CD4-positive, alpha-beta memory T cell (primary cell): ENCODE data around the gene TEX44. TPM values are rescaled to one million over a fixed set of nuclear protein-coding genes. Genes with fewer than 3 reads are reported as not detected.

Experiments
- CTCF ChIA-PET: fragments of 350-600 bp; sonication (Branson Sonifier 250); formaldehyde crosslinking; loops from one replicate; lab custom pipeline; 2021; ENCODE audit warnings: inconsistent platforms; ENCODE audit not compliant: partially characterized antibody; lab: Charles Lee
- POLR2A ChIA-PET: fragments of 350-600 bp; sonication (Branson Sonifier 250); formaldehyde crosslinking; loops from one replicate; lab custom pipeline; 2021; ENCODE audit not compliant: partially characterized antibody; lab: Charles Lee
- DNase-seq, 5 donors: peaks; one replicate each; pipeline versions ENCODE4 v3.0.0 to v3.0.0-alpha.2; 2020 to 2022; ENCODE audit warnings: mixed read lengths in 1 of 5
- H3K27ac ChIP-seq: one replicate; pipeline ENCODE4 v1.7.0; 2013; ENCODE audit warnings: low read depth, low read length
- H3K27me3 ChIP-seq: 2 replicates; pipeline ENCODE4 v1.7.0; 2013; ENCODE audit warnings: mild to moderate bottlenecking, low read length, moderate library complexity; ENCODE audit not compliant: insufficient read depth
- H3K36me3 ChIP-seq: 2 replicates; pipeline ENCODE4 v1.7.0; 2013; ENCODE audit warnings: mild to moderate bottlenecking, low read length, moderate library complexity; ENCODE audit not compliant: insufficient read depth
- H3K4me1 ChIP-seq: 2 replicates; pipeline ENCODE4 v1.7.0; 2013; ENCODE audit warnings: mild to moderate bottlenecking, low read length, moderate library complexity; ENCODE audit not compliant: insufficient read depth
- H3K4me3 ChIP-seq, 2 donors: one replicate each; pipeline ENCODE4 v1.7.0; 2013; ENCODE audit warnings: low read length in 2 of 2, mild to moderate bottlenecking in 1 of 2
- H3K9me3 ChIP-seq, 2 donors: one replicate each; pipeline ENCODE4 v1.7.0; 2013; ENCODE audit warnings: low read length in 2 of 2, control low read depth in 1 of 2; ENCODE audit not compliant: control insufficient read depth in 1 of 2
- H3K27ac Mint-ChIP-seq, 7 donors: one replicate each; pipeline ENCODE4 v1.8.0; 2020 to 2021; ENCODE audit warnings: mixed read lengths in 7 of 7, mild to moderate bottlenecking in 6 of 7, inconsistent platforms in 3 of 7, moderate library complexity in 3 of 7
- H3K27me3 Mint-ChIP-seq, 2 donors: one replicate each; pipeline ENCODE4 v1.8.0; 2020 to 2021; ENCODE audit warnings: mixed read lengths in 2 of 2
- H3K36me3 Mint-ChIP-seq, 2 donors: one replicate each; pipeline ENCODE4 v1.8.0; 2020 to 2021; ENCODE audit warnings: mixed read lengths in 2 of 2, inconsistent platforms in 1 of 2, mild to moderate bottlenecking in 1 of 2
- H3K4me1 Mint-ChIP-seq, 4 donors: one replicate each; pipeline ENCODE4 v1.8.0; 2020 to 2021; ENCODE audit warnings: mixed read lengths in 4 of 4, mild to moderate bottlenecking in 1 of 4
- H3K4me3 Mint-ChIP-seq, 8 donors: one replicate each; pipeline ENCODE4 v1.8.0; 2020 to 2021; ENCODE audit warnings: mixed read lengths in 8 of 8, mild to moderate bottlenecking in 7 of 8, moderate library complexity in 6 of 8, inconsistent platforms in 3 of 8
- H3K9me3 Mint-ChIP-seq, 8 donors: one replicate each; pipeline ENCODE4 v1.8.0; 2020 to 2021; ENCODE audit warnings: mixed read lengths in 8 of 8, mild to moderate bottlenecking in 5 of 8, inconsistent platforms in 3 of 8, moderate library complexity in 1 of 8
- intact Hi-C: fragments of 100-400 bp; cut with micrococcal nuclease; formaldehyde crosslinking; loops from one replicate; pipeline ENCODE4 v1.15.1; 2023
- polyA plus RNA-seq, 2 donors: library from polyadenylated mRNA; unstranded; fragments of 300-500 nt; fragmentation: Illumina TruSeq; gene quantifications; one replicate each; pipeline ENCODE4 v1.2.3, GENCODE V29; 2021
- total RNA-seq, 2 experiments: library from RNA; stranded (reverse); gene quantifications; one replicate each; pipeline ENCODE4 v1.2.3, GENCODE V29; 2021

TEX44 gene
- total and polyA plus RNA-seq, 4 experiments from 2014 or later: not detected

- peaks cover 14% of the 10 kb centered on the region for H3K4me1 ChIP-seq
- intact Hi-C loops: loop anchor here (1.0 to 5.0 kb wide), 3 partner anchors 57 to 143 kb away; partner anchors contain the start of gene NCL
- Mint-ChIP-seq H3K4me1 (peaks cover 4 to 14% (median 10%) of the 10 kb centered on the region in 4 donors), H3K36me3 (no peaks in the 10 kb centered on the region), H3K27ac (peak overlapping the region; percentile 89 to 97 (median 95)), H3K4me3 (peak overlapping the region; percentile 69 to 82 (median 74)), H3K9me3 (peaks cover 0 to 1% (median 0%) of the 10 kb centered on the region in 8 donors), H3K27me3 (no peaks in the 10 kb centered on the region)
- peak; percentile 94 to 97 (median 96) for DNase-seq
- no peaks in the 10 kb centered on the region for H3K9me3 ChIP-seq
- peak overlapping the region in 1 of 2 donors; percentile 52 for H3K4me3 ChIP-seq
- no peaks in the 10 kb centered on the region for H3K27me3 ChIP-seq
- H3K36me3 ChIP-seq: no peaks in the 10 kb centered on the region
- CTCF ChIA-PET: interaction anchor here (0.6 to 13.3 kb wide), 7 partner anchors 8 to 167 kb away, joined by 3 to 286 read pairs (median 3); no protein-coding TSS in a partner anchor
- peak overlapping the region; percentile 89 for H3K27ac ChIP-seq
- POLR2A ChIA-PET: interaction anchor here (0.5 to 3.6 kb wide), 10 partner anchors 9 to 141 kb away, joined by 3 to 33 read pairs (median 5); partner anchors contain the start of genes NCL and PTMA
These were observed 12.3 kb downstream of the TEX44 start for GRCh38 chr2:231604685-231605606.

GRCh38 chr2:231605607-231606091, 13.0 kb downstream of the TEX44 start:
- intact Hi-C loops: loop anchor here (1.0 kb wide), 1 partner anchor 91 kb away; no protein-coding TSS in a partner anchor
- Mint-ChIP-seq H3K4me1 (peaks cover 4 to 14% (median 11%) of the 10 kb centered on the region in 4 donors), H3K27me3 (no peaks in the 10 kb centered on the region), H3K36me3 (no peaks in the 10 kb centered on the region), H3K4me3 (peak overlapping the region; percentile 35 to 74 (median 60)), H3K9me3 (peaks cover 0 to 1% (median 0%) of the 10 kb centered on the region in 8 donors), H3K27ac (peak overlapping the region; percentile 89 to 96 (median 95))
- peak in 2 of 5 donors; percentile 13 to 26 for DNase-seq
- Histone ChIP-seq H3K4me3 (no peak overlapping the region), H3K36me3 (no peaks in the 10 kb centered on the region), H3K27ac (peak overlapping the region; percentile 89), H3K27me3 (no peaks in the 10 kb centered on the region), H3K9me3 (no peaks in the 10 kb centered on the region), H3K4me1 (peaks cover 14% of the 10 kb centered on the region)
- POLR2A ChIA-PET: interaction anchor here (0.5 to 3.6 kb wide), 4 partner anchors 8 to 108 kb away, joined by 3 to 33 read pairs (median 13); partner anchors contain the start of gene PTMA
- CTCF ChIA-PET: interaction anchor here (10.9 to 13.3 kb wide), 2 partner anchors 69 to 109 kb away, joined by 155 to 286 read pairs; no protein-coding TSS in a partner anchor

GRCh38 chr2:231606941-231607340, 14.3 kb downstream of the TEX44 start:
- no peak overlapping the region for H3K27ac ChIP-seq
- ChIA-PET POLR2A (interaction anchor here (1.0 to 3.6 kb wide), 2 partner anchors 68 to 101 kb away, joined by 3 to 33 read pairs; partner anchors contain the start of gene PTMA), CTCF (interaction anchor here (10.9 to 13.3 kb wide), 2 partner anchors 68 to 107 kb away, joined by 155 to 286 read pairs; no protein-coding TSS in a partner anchor)
- no peaks in the 10 kb centered on the region for H3K36me3 Mint-ChIP-seq
- H3K36me3 ChIP-seq: no peaks in the 10 kb centered on the region
- peaks cover 16% of the 10 kb centered on the region for H3K4me1 ChIP-seq
- peak overlapping the region in 5 of 7 donors; percentile 70 to 96 (median 89) for H3K27ac Mint-ChIP-seq
- H3K9me3 Mint-ChIP-seq: peaks cover 0 to 1% (median 0%) of the 10 kb centered on the region in 8 donors
- peaks cover 2 to 13% (median 7%) of the 10 kb centered on the region in 4 donors for H3K4me1 Mint-ChIP-seq
- intact Hi-C loops: no loop called here
- no peaks in the 10 kb centered on the region for H3K27me3 ChIP-seq
- H3K4me3 Mint-ChIP-seq: no peak overlapping the region
- no peaks in the 10 kb centered on the region for H3K9me3 ChIP-seq
- no peaks in the 10 kb centered on the region for H3K27me3 Mint-ChIP-seq
- DNase-seq: no peak
- no peak overlapping the region for H3K4me3 ChIP-seq

- no peaks in the 10 kb centered on the region for H3K36me3 ChIP-seq
- Mint-ChIP-seq H3K4me3 (peak overlapping the region in 2 of 8 donors; percentile 32 to 46), H3K9me3 (peaks cover 0 to 1% (median 0%) of the 10 kb centered on the region in 8 donors), H3K4me1 (peaks cover 15 to 32% (median 24%) of the 10 kb centered on the region in 4 donors), H3K27ac (peak overlapping the region in 5 of 7 donors; percentile 15 to 95 (median 59)), H3K36me3 (no peaks in the 10 kb centered on the region), H3K27me3 (no peaks in the 10 kb centered on the region)
- POLR2A ChIA-PET: interaction anchor here (0.9 to 7.4 kb wide), 7 partner anchors 10 to 102 kb away, joined by 3 to 116 read pairs (median 41); partner anchors contain the start of gene PTMA
- H3K27me3 ChIP-seq: no peaks in the 10 kb centered on the region
- H3K9me3 ChIP-seq: no peaks in the 10 kb centered on the region
- H3K4me1 ChIP-seq: peaks cover 23% of the 10 kb centered on the region
- H3K4me3 ChIP-seq: no peak overlapping the region
- no peak overlapping the region for H3K27ac ChIP-seq
- peak in 1 of 5 donors; percentile 62 for DNase-seq
- intact Hi-C loops: loop anchor here (1.0 to 2.0 kb wide), 3 partner anchors 66 to 169 kb away; partner anchors contain the start of gene PDE6D
- CTCF ChIA-PET: interaction anchor here (0.8 to 13.3 kb wide), 16 partner anchors 7 to 103 kb away, joined by 3 to 286 read pairs (median 4); no protein-coding TSS in a partner anchor
These were observed 18.8 kb downstream of the TEX44 start for GRCh38 chr2:231611273-231612108.

GRCh38 chr2:231612109-231612455, 19.4 kb downstream of the TEX44 start:
- no peak overlapping the region for H3K27ac ChIP-seq
- H3K9me3 Mint-ChIP-seq: peaks cover 0 to 1% (median 0%) of the 10 kb centered on the region in 8 donors
- H3K4me3 ChIP-seq: no peak overlapping the region
- no peaks in the 10 kb centered on the region for H3K27me3 ChIP-seq
- no peak for DNase-seq
- ChIA-PET CTCF (interaction anchor here (0.8 to 13.3 kb wide), 14 partner anchors 8 to 102 kb away, joined by 3 to 286 read pairs (median 4); no protein-coding TSS in a partner anchor), POLR2A (interaction anchor here (0.9 to 7.4 kb wide), 7 partner anchors 9 to 101 kb away, joined by 3 to 116 read pairs (median 41); partner anchors contain the start of gene PTMA)
- H3K36me3 Mint-ChIP-seq: no peaks in the 10 kb centered on the region
- peaks cover 15 to 38% (median 26%) of the 10 kb centered on the region in 4 donors for H3K4me1 Mint-ChIP-seq
- H3K36me3 ChIP-seq: no peaks in the 10 kb centered on the region
- H3K4me3 Mint-ChIP-seq: peak overlapping the region in 2 of 8 donors; percentile 32 to 46
- no peaks in the 10 kb centered on the region for H3K9me3 ChIP-seq
- H3K4me1 ChIP-seq: peaks cover 23% of the 10 kb centered on the region
- intact Hi-C loops: loop anchor here (1.0 to 2.0 kb wide), 3 partner anchors 65 to 169 kb away; partner anchors contain the start of gene PDE6D
- no peaks in the 10 kb centered on the region for H3K27me3 Mint-ChIP-seq
- H3K27ac Mint-ChIP-seq: peak overlapping the region in 4 of 7 donors; percentile 90 to 95 (median 92)
